Vagina (tissue), 2 donors: ENCODE measurements around the gene ABCA10.

Source experiments
- POLR2A ChIP-seq, 2 donors: fragments of 450-650 bp; IDR thresholded peaks; one replicate each; pipeline ENCODE4 v1.6.1; 2017; ENCODE audit warnings: antibody characterized with exemption in 2 of 2, mild to moderate bottlenecking in 2 of 2, moderate library complexity in 2 of 2
- POLR2AphosphoS5 ChIP-seq, 2 donors: sonication (generic); formaldehyde crosslinking; IDR thresholded peaks; one replicate each; pipeline ENCODE4 v1.9.0; 2017; ENCODE audit warnings: antibody characterized with exemption in 2 of 2, mild to moderate bottlenecking in 2 of 2, low read depth in 1 of 2; ENCODE audit not compliant: insufficient read depth in 1 of 2
- TF ChIP-seq, protein P1 (sequence below), 3 experiments: fragments of 450-650 bp in 2 of 3; fragments of 200-600 bp in 1 of 3; sonication (generic) in 1 of 3; IDR thresholded peaks; one replicate each; pipeline ENCODE4 v1.5.1; 2017 to 2019; ENCODE audit warnings: antibody characterized with exemption in 3 of 3, mild to moderate bottlenecking in 2 of 3, moderate library complexity in 2 of 3

DNA sequence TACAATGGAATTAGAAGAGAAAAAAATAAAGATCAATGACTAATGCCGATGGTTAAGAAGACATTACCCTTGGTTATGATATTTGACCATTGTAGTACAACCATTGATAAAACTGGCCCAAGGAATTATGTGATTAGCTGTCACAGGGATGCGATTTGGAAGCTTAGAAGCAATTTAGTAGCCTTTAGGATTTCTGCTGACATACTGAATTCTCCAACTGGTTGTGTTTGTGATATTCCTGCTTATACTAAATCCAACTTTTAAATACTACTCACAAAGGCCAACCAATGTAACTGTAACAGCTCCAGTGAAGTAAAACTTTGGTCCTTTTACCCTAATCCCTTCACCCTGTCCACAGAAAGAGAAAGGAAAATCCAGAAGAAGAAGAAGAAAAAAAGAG is 55.5 kb downstream of the ABCA10 start:
- TF ChIP-seq POLR2A (IDR thresholded peaks at IDR 0.05) (no peak), POLR2AphosphoS5 (IDR thresholded peaks at IDR 0.05; ENCODE audit: insufficient read depth in 1 of 2, low read depth in 1 of 2) (no peak)
- TF ChIP-seq, protein P1, sequence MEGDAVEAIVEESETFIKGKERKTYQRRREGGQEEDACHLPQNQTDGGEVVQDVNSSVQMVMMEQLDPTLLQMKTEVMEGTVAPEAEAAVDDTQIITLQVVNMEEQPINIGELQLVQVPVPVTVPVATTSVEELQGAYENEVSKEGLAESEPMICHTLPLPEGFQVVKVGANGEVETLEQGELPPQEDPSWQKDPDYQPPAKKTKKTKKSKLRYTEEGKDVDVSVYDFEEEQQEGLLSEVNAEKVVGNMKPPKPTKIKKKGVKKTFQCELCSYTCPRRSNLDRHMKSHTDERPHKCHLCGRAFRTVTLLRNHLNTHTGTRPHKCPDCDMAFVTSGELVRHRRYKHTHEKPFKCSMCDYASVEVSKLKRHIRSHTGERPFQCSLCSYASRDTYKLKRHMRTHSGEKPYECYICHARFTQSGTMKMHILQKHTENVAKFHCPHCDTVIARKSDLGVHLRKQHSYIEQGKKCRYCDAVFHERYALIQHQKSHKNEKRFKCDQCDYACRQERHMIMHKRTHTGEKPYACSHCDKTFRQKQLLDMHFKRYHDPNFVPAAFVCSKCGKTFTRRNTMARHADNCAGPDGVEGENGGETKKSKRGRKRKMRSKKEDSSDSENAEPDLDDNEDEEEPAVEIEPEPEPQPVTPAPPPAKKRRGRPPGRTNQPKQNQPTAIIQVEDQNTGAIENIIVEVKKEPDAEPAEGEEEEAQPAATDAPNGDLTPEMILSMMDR (IDR thresholded peaks at IDR 0.05) = no peak
